Measurements from ENCODE around the gene LDLRAP1. TPM values are rescaled to one million over a fixed set of nuclear protein-coding genes. Genes with fewer than 3 reads are reported as not detected.
A peak's percentile ranks its signal among the peaks of the same experiment; 100 is the strongest.

Gene LDLRAP1
- total and polyA plus RNA-seq, 2 of the 4 experiments (the other 2 are of a cell fraction), result 4.5 to 14.4 TPM

DNA sequence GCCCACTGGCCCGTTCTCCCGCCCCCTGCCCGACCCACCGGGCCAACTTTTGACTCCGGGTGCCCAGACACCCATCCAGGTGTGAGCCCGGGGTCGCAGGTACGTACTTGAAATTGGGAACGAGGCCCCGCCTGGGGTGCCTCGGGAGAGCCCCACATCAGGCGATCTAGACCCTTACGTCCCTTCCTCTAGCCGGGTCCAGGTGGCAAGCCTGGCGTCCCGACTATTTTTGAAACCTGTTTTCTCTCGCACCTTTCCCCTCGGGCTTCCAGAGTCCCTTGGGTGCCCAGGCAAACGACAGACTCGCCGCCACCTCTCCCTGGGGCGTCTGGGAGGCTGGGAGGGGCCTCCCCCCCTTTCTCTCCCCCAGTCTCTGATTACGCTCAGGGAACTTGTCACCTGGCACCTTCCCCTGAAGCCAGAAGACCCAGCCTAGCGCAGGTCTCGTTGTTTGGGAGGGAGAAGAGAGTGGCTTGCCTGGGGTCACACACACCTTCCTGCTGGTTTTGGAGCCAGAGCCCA lies 898 bp downstream of the LDLRAP1 start:
- ChIA-PET POLR2A (ENCODE audit: unreplicated experiment) (no interaction called here), CTCF (no interaction called here)
- H3K4me1 ChIP-seq (ENCODE audit: control insufficient read depth, insufficient read depth, low read length), result peaks cover 11% of the 10 kb centered on the region
- no peak overlapping the region for H2BK5ac ChIP-seq (ENCODE audit: low read depth, low read length, poor library complexity, severe bottlenecking)
- H3K27ac ChIP-seq (ENCODE audit: insufficient read depth, low read length), result peak overlapping the region; percentile 48; the same call in 1 of the 2 replicates
- H3K27me3 ChIP-seq (ENCODE audit: control insufficient read depth, insufficient read depth, low read length), result peaks cover 3% of the 10 kb centered on the region; the same call in 1 of the 2 replicates
- H3K9me3 ChIP-seq (ENCODE audit: control insufficient read depth, insufficient read depth, low read length), result no peaks in the 10 kb centered on the region
- H2AFZ ChIP-seq (replicated peaks; ENCODE audit: low read length, poor library complexity), result peak overlapping the region; percentile 98
- no peak overlapping the region for H2BK15ac ChIP-seq (ENCODE audit: low read depth, low read length)
- H4K8ac ChIP-seq (ENCODE audit: low read depth in 2 of 2, low read length in 2 of 2), result 0 out of 4 replicates have a peak overlapping the region, but pooled peaks of 1 of the 2 experiments have one; percentile 5
- dilution Hi-C loops (cut with HindIII; ENCODE audit: low sequenced_read_pairs, unreplicated experiment) (no loop called here), intact Hi-C loops (cut with micrococcal nuclease) (no loop called here), in situ Hi-C loops (cut with MboI; ENCODE audit: low sequenced_read_pairs) (no loop called here)
- H3K18ac ChIP-seq (ENCODE audit: low read depth, low read length), result no peak overlapping the region
- no peak overlapping the region for H3K56ac ChIP-seq (ENCODE audit: extremely low read depth, insufficient read depth, low read length)
- no peak overlapping the region for H2BK120ac ChIP-seq (ENCODE audit: low read depth, low read length)
- H4K91ac ChIP-seq (ENCODE audit: insufficient read depth, low read depth, low read length), result no peak overlapping the region
- H4K20me1 ChIP-seq (ENCODE audit: insufficient read depth, low read length), result no peaks in the 10 kb centered on the region; the same call in 1 of the 2 replicates
- peak overlapping the region; percentile 73 for H2AK9ac ChIP-seq (replicated peaks; ENCODE audit: low read depth, low read length, poor library complexity)
- no peak for DNase-seq
- H3K14ac ChIP-seq (replicated peaks; ENCODE audit: low read depth, low read length), result 0 out of 2 replicates have a peak overlapping the region, but pooled peaks have one; percentile 52
- no TSS peak for BruUV-seq (replicated peaks)
- H3K4me3 ChIP-seq (ENCODE audit: insufficient read depth, low read depth, low read length), result peak overlapping the region; percentile 60
- no peak for ATAC-seq (ENCODE audit: low read depth)
- peak overlapping the region; percentile 38; the same call in 1 of the 2 replicates for H3K23ac ChIP-seq (ENCODE audit: low read depth, low read length)
- H3K9me1 ChIP-seq (ENCODE audit: insufficient read depth, low read length), result peaks cover 8% of the 10 kb centered on the region; the same call in 1 of the 2 replicates
- H3K4me2 ChIP-seq (ENCODE audit: low read depth, low read length), result peak overlapping the region; percentile 70
- no peak overlapping the region for H4K5ac ChIP-seq (ENCODE audit: low read depth, low read length)
- peaks cover 18 to 44% of the 10 kb centered on the region in 2 experiments for H3K79me1 ChIP-seq (ENCODE audit: low read depth in 1 of 2, low read length in 2 of 2)
- H3K4ac ChIP-seq (ENCODE audit: low read depth, low read length), result peak overlapping the region; percentile 20; the same call in 1 of the 2 replicates
- no peak overlapping the region for H2BK20ac ChIP-seq (ENCODE audit: low read depth, low read length)
- no peaks in the 10 kb centered on the region for H3K36me3 ChIP-seq (ENCODE audit: control insufficient read depth, insufficient read depth, low read length)
- TF ChIP-seq, protein P1, sequence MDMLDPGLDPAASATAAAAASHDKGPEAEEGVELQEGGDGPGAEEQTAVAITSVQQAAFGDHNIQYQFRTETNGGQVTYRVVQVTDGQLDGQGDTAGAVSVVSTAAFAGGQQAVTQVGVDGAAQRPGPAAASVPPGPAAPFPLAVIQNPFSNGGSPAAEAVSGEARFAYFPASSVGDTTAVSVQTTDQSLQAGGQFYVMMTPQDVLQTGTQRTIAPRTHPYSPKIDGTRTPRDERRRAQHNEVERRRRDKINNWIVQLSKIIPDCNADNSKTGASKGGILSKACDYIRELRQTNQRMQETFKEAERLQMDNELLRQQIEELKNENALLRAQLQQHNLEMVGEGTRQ (IDR thresholded peaks at IDR 0.05; ENCODE audit: low read depth, low read length), result no peak
- peak overlapping the region; percentile 68 for H3K9ac ChIP-seq (ENCODE audit: low read depth, low read length)
- WGBS, 2 experiments (ENCODE audit: extremely low coverage in 2 of 2, insufficient read length in 1 of 2), result 11% methylated on average over 16 of the region's 25 CpGs; no CpG with 5 or more reads in 1 of the 2 experiments
- peak overlapping the region; percentile 62; the same call in 1 of the 2 replicates for H2AK5ac ChIP-seq (ENCODE audit: low read depth, low read length)
